HCT116 (cell line): Measurements from ENCODE around the gene LYSMD1. TPM values are rescaled to one million over a fixed set of nuclear protein-coding genes. Genes with fewer than 3 reads are reported as not detected.

ENCODE experiments used
- ATAC-seq: fragments of 200-7000 bp; cut with Tn5 transposase; 2 replicates; pipeline ENCODE4 v1.9.1; 2020; ENCODE audit warnings: mild to moderate bottlenecking, moderate library complexity
- BruUV-seq: library from RNA; stranded (reverse); fragments of 400-500 nt; replicated peaks from 2 replicates; lab custom pipeline; 2021; lab: Mats Ljungman, UMichigan
- CTCF ChIA-PET: fragments of 300-600 bp; sonication (Branson Sonifier 250); formaldehyde crosslinking; loops from one replicate; lab custom pipeline; 2021; ENCODE audit warnings: antibody characterized with exemption; lab: Charles Lee
- POLR2A ChIA-PET: fragments of 300-600, 350-600 bp; sonication (Branson Sonifier 250); formaldehyde crosslinking; loops from one replicate; lab custom pipeline; 2021; ENCODE audit warnings: antibody characterized with exemption; lab: Charles Lee
- RAD21 ChIA-PET, 2 experiments: fragments of 300-600 bp; sonication (Branson Sonifier 250); formaldehyde crosslinking; loops; one replicate each; lab custom pipeline; 2023; ENCODE audit warnings: low total read pairs in 2 of 2; ENCODE audit not compliant: uncharacterized antibody in 2 of 2, unreplicated experiment in 2 of 2, low non-redundant PET in 1 of 2; lab: Charles Lee
- DNase-seq: peaks from one replicate; pipeline ENCODE4 v3.0.0-alpha.2; 2010; ENCODE audit warnings: low read depth, low spot score
- H2AFZ ChIP-seq: fragments of 200-600 bp; shearing (Covaris generic), sonication (generic); 2 replicates; pipeline ENCODE4 v1.6.1; 2017; ENCODE audit warnings: low read depth, mixed run types, mixed read lengths, antibody characterized with exemption, low read length; ENCODE audit not compliant: poor library complexity, severe bottlenecking
- H3K27ac ChIP-seq: 2 replicates; pipeline ENCODE4 v1.5.1; 2012; ENCODE audit warnings: low read depth, low read length
- H3K27me3 ChIP-seq: fragments of 200-600 bp; sonication (generic); 2 replicates; pipeline ENCODE4 v1.6.1; 2016; ENCODE audit warnings: mixed run types, low read length, mixed read lengths; ENCODE audit not compliant: insufficient read depth
- H3K36me3 ChIP-seq, 2 experiments: fragments of 200-500 bp in 1 of 2; fragments of 200-600 bp in 1 of 2; sonication (Bioruptor generic) in 1 of 2; sonication (generic) in 1 of 2; 2 replicates each; pipeline versions ENCODE4 v1.5.1 to v1.6.1; 2014 to 2016; ENCODE audit warnings: low read length in 2 of 2, inconsistent platforms in 1 of 2, mixed read lengths in 1 of 2, mixed run types in 1 of 2; ENCODE audit not compliant: insufficient read depth in 2 of 2, control insufficient read depth in 1 of 2
- H3K4me1 ChIP-seq, 2 experiments: fragments of 200-600 bp in 1 of 2; sonication (generic) in 1 of 2; 2 replicates each; pipeline versions ENCODE4 v1.5.1 to v1.6.1; 2012 to 2017; ENCODE audit warnings: low read length in 2 of 2, inconsistent platforms in 1 of 2, mild to moderate bottlenecking in 1 of 2, mixed read lengths in 1 of 2, mixed run types in 1 of 2, moderate library complexity in 1 of 2; ENCODE audit not compliant: insufficient read depth in 2 of 2, control insufficient read depth in 1 of 2
- H3K4me2 ChIP-seq: fragments of 200-600 bp; sonication (generic); 2 replicates; pipeline ENCODE4 v1.6.1; 2017; ENCODE audit warnings: mixed run types, low read length, mixed read lengths
- H3K4me3 ChIP-seq, 2 experiments: fragments of 200-600 bp in 1 of 2; sonication (generic) in 1 of 2; replicated peaks in 1 of 2; 2 replicates each; pipeline ENCODE4 v1.5.1; 2011 to 2016; ENCODE audit warnings: low read length in 2 of 2, control low read depth in 1 of 2, low read depth in 1 of 2, mild to moderate bottlenecking in 1 of 2, mixed read lengths in 1 of 2, mixed run types in 1 of 2
- H3K79me2 ChIP-seq: fragments of 200-600 bp; sonication (generic); 2 replicates; pipeline ENCODE4 v1.6.1; 2017; ENCODE audit warnings: mild to moderate bottlenecking, mixed run types, low read length, moderate library complexity, mixed read lengths; ENCODE audit not compliant: insufficient read depth
- H3K9ac ChIP-seq: fragments of 200-600 bp; sonication (generic); 2 replicates; pipeline ENCODE4 v1.6.1; 2016; ENCODE audit warnings: low read length, mixed read lengths
- H3K9me2 ChIP-seq: fragments of 200-600 bp; sonication (generic), shearing (Covaris generic); 2 replicates; pipeline ENCODE4 v1.6.1; 2017; ENCODE audit warnings: mixed run types, mild to moderate bottlenecking, moderate library complexity; ENCODE audit not compliant: insufficient read depth
- H3K9me3 ChIP-seq, 2 experiments: fragments of 200-500 bp in 1 of 2; fragments of 200-600 bp in 1 of 2; sonication (Bioruptor generic) in 1 of 2; sonication (generic) in 1 of 2; 2 replicates each; pipeline ENCODE4 v1.6.1; 2014 to 2017; ENCODE audit warnings: low read length in 2 of 2, mixed read lengths in 2 of 2, inconsistent platforms in 1 of 2, low read depth in 1 of 2, mild to moderate bottlenecking in 1 of 2, mixed run types in 1 of 2, moderate library complexity in 1 of 2; ENCODE audit not compliant: control insufficient read depth in 1 of 2, insufficient read depth in 1 of 2
- H4K20me1 ChIP-seq: fragments of 200-600 bp; sonication (generic), shearing (Covaris generic); 2 replicates; pipeline ENCODE4 v1.6.1; 2017; ENCODE audit warnings: mixed run types, mild to moderate bottlenecking, moderate library complexity; ENCODE audit not compliant: insufficient read depth
- CEBPB ChIP-seq: IDR thresholded peaks from 2 replicates; pipeline ENCODE4 v1.6.1; 2012; ENCODE audit warnings: low read depth
- EGR1 ChIP-seq: IDR thresholded peaks from 2 replicates; pipeline ENCODE4 v1.6.1; 2012; ENCODE audit warnings: low read depth
- ELF1 ChIP-seq: IDR thresholded peaks from 2 replicates; pipeline ENCODE4 v1.6.1; 2012; ENCODE audit warnings: low read depth, borderline replicate concordance
- EZH2 ChIP-seq: fragments of 200-600 bp; sonication (generic); IDR thresholded peaks from 2 replicates; pipeline ENCODE4 v1.6.1; 2017; ENCODE audit warnings: antibody characterized with exemption, mixed run types
- EZH2phosphoT487 ChIP-seq: fragments of 200-600 bp; IDR thresholded peaks from 2 replicates; pipeline ENCODE4 v1.6.1; 2018; ENCODE audit warnings: antibody characterized with exemption, borderline replicate concordance
- FOSL1 ChIP-seq: IDR thresholded peaks from 2 replicates; pipeline ENCODE4 v1.6.1; 2012; ENCODE audit warnings: low read depth
- POLR2AphosphoS5 ChIP-seq: IDR thresholded peaks from 2 replicates; pipeline ENCODE4 v1.6.1; 2011; ENCODE audit warnings: mild to moderate bottlenecking, low read depth, low read length, moderate library complexity
- RAD21 ChIP-seq: IDR thresholded peaks from 2 replicates; pipeline ENCODE4 v1.6.1; 2012; ENCODE audit warnings: low read depth, mild to moderate bottlenecking
- SP1 ChIP-seq: IDR thresholded peaks from 2 replicates; pipeline ENCODE4 v1.6.1; 2012; ENCODE audit warnings: low read depth
- TCF7L2 ChIP-seq: IDR thresholded peaks from 2 replicates; pipeline ENCODE4 v1.7.0; 2011; ENCODE audit warnings: borderline replicate concordance, inconsistent platforms; ENCODE audit not compliant: insufficient read depth, insufficient read length; ENCODE audit errors: extremely low read depth
- YY1 ChIP-seq: IDR thresholded peaks from 2 replicates; pipeline ENCODE4 v1.6.1; 2011; ENCODE audit warnings: low read length, low read depth, moderate library complexity, mild to moderate bottlenecking; ENCODE audit not compliant: insufficient replicate concordance; ENCODE audit errors: extremely low read depth
- ZFX ChIP-seq: fragments of 450-650 bp; IDR thresholded peaks from 2 replicates; pipeline ENCODE4 v1.6.1; 2017
- ZNF274 ChIP-seq: fragments of 200-500 bp; sonication (Bioruptor generic); IDR thresholded peaks from 2 replicates; pipeline ENCODE4 v1.6.1; 2014; ENCODE audit warnings: mild to moderate bottlenecking, low read depth, low read length, inconsistent platforms
- intact Hi-C: fragments of 100-400 bp; cut with micrococcal nuclease; formaldehyde crosslinking; loops from 2 replicates; pipeline ENCODE4 v1.10.0; 2022
- total RNA-seq: library from RNA; stranded (reverse); gene quantifications from one replicate; pipeline ENCODE4 v1.2.1, GENCODE V29; 2021; ENCODE audit not compliant: unreplicated experiment
- TF ChIP-seq, protein P1 (sequence below): IDR thresholded peaks from 2 replicates; pipeline ENCODE4 v1.6.1; 2012
- TF ChIP-seq, protein P2 (sequence below): IDR thresholded peaks from 2 replicates; pipeline ENCODE4 v1.6.1; 2012; ENCODE audit warnings: low read depth
- TF ChIP-seq, protein P3 (sequence below), 3 experiments: fragments of 200-600 bp in 1 of 3; sonication (generic) in 1 of 3; IDR thresholded peaks in 2 of 3; conservative IDR thresholded peaks in 1 of 3; 2 replicates each; pipeline ENCODE4 v1.5.1; 2012 to 2017; ENCODE audit warnings: low read depth in 2 of 3, low read length in 2 of 3, antibody characterized with exemption in 1 of 3, borderline replicate concordance in 1 of 3, control low read depth in 1 of 3, mild to moderate bottlenecking in 1 of 3, mixed read lengths in 1 of 3, mixed run types in 1 of 3, moderate library complexity in 1 of 3; ENCODE audit not compliant: insufficient read depth in 1 of 3
- TF ChIP-seq, protein P4 (sequence below): IDR thresholded peaks from 2 replicates; pipeline ENCODE4 v1.6.1; 2012

Gene LYSMD1
- total RNA-seq, 1 experiment from 2014 or later = 5.0 TPM

DNA sequence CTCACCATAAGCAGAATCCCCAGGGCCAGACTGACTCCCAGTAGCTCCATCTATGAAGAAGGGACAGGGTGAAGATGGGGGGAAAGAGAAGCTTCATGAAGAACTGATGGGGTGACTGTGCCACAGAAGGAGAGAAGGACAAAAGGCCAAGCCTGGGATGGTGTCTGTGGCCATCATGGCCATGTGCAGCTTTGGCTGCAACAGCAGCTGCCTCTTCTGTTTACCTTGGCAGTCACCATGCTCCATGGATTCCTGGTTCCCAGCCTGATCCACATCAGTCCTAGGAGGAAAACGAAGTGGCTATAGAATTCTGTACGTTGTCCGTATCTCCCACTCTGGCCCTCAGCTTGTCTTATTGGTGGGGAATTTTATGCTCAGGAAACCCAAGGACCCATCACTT, 31.3 kb downstream of the LYSMD1 start (continued):
- TF ChIP-seq EZH2 = no peak
- no peak for TF ChIP-seq ELF1
- TF ChIP-seq YY1 = no peak
- TF ChIP-seq, protein P1, sequence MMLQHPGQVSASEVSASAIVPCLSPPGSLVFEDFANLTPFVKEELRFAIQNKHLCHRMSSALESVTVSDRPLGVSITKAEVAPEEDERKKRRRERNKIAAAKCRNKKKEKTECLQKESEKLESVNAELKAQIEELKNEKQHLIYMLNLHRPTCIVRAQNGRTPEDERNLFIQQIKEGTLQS = no peak
- TF ChIP-seq FOSL1 = no peak

DNA sequence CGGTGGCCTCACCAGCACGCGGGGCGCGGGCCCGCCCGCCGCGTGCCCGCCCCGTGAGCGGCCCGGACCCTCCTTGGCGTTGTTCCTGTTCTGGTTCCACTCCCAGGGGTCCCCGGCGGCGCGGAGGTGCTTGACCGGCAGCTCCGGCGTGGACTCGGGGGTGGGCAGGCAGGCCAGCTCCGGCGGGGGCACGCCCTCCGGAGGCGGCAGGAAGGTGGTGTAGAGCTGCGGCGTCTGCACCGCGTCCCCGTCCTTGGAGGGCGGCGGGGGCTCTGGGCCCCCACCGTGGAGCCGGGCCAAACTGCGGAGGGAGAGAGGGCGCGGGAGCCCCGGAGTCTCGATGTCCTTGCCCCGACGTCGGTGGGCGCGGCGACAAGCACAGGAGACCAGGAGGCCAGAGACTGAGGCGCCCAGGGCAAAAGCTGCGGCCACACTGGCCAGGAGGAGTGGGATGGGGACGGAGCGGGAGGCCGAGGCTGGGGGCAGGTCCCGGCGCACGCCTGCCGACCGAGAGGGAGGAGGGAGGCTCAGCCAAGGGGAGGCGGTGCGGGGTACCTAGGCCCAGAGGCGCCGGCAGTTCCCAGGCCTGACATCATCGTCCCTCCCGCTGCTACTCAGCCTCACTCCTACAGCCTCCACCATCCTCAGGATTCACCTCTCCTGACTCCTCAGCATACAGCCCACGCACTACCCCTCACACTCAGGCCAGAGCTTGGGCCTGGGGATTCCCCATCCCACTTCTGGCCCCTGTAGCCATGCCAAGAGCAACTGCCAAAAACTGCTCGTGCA, 32.5 kb downstream of the LYSMD1 start:
- Histone ChIP-seq H3K4me2 (no peak overlapping the region), H3K9ac (no peak overlapping the region), H3K4me3 (no peak overlapping the region), H3K4me1 (no peaks in the 10 kb centered on the region), H3K9me3 (no peaks in the 10 kb centered on the region), H3K36me3 (no peaks in the 10 kb centered on the region), H3K79me2 (no peaks in the 10 kb centered on the region), H3K27ac (no peak overlapping the region), H3K9me2 (no peaks in the 10 kb centered on the region), H3K27me3 (no peaks in the 10 kb centered on the region), H2AFZ (no peak overlapping the region), H4K20me1 (no peaks in the 10 kb centered on the region)
- RAD21 ChIA-PET = no interaction called here
- BruUV-seq = no TSS peak
- DNase-seq (no peak), ATAC-seq (no peak)
- TF ChIP-seq RAD21 (no peak), EZH2phosphoT487 (no peak), TCF7L2 (no peak), EGR1 (no peak), YY1 (no peak), SP1 (no peak), EZH2 (no peak), CEBPB (no peak), FOSL1 (no peak), POLR2AphosphoS5 (no peak), ZNF274 (no peak), ZFX (no peak)
- TF ChIP-seq, protein P2, sequence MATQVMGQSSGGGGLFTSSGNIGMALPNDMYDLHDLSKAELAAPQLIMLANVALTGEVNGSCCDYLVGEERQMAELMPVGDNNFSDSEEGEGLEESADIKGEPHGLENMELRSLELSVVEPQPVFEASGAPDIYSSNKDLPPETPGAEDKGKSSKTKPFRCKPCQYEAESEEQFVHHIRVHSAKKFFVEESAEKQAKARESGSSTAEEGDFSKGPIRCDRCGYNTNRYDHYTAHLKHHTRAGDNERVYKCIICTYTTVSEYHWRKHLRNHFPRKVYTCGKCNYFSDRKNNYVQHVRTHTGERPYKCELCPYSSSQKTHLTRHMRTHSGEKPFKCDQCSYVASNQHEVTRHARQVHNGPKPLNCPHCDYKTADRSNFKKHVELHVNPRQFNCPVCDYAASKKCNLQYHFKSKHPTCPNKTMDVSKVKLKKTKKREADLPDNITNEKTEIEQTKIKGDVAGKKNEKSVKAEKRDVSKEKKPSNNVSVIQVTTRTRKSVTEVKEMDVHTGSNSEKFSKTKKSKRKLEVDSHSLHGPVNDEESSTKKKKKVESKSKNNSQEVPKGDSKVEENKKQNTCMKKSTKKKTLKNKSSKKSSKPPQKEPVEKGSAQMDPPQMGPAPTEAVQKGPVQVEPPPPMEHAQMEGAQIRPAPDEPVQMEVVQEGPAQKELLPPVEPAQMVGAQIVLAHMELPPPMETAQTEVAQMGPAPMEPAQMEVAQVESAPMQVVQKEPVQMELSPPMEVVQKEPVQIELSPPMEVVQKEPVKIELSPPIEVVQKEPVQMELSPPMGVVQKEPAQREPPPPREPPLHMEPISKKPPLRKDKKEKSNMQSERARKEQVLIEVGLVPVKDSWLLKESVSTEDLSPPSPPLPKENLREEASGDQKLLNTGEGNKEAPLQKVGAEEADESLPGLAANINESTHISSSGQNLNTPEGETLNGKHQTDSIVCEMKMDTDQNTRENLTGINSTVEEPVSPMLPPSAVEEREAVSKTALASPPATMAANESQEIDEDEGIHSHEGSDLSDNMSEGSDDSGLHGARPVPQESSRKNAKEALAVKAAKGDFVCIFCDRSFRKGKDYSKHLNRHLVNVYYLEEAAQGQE = no peak
- TF ChIP-seq, protein P3, sequence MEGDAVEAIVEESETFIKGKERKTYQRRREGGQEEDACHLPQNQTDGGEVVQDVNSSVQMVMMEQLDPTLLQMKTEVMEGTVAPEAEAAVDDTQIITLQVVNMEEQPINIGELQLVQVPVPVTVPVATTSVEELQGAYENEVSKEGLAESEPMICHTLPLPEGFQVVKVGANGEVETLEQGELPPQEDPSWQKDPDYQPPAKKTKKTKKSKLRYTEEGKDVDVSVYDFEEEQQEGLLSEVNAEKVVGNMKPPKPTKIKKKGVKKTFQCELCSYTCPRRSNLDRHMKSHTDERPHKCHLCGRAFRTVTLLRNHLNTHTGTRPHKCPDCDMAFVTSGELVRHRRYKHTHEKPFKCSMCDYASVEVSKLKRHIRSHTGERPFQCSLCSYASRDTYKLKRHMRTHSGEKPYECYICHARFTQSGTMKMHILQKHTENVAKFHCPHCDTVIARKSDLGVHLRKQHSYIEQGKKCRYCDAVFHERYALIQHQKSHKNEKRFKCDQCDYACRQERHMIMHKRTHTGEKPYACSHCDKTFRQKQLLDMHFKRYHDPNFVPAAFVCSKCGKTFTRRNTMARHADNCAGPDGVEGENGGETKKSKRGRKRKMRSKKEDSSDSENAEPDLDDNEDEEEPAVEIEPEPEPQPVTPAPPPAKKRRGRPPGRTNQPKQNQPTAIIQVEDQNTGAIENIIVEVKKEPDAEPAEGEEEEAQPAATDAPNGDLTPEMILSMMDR (IDR thresholded peaks at IDR 0.05 in 2 of 3, conservative IDR thresholded peaks at IDR 0.05 in 1 of 3; ENCODE audit: borderline replicate concordance in 1 of 3, insufficient read depth in 1 of 3, low read depth in 2 of 3, low read length in 2 of 3) = no peak
- TF ChIP-seq, protein P4, sequence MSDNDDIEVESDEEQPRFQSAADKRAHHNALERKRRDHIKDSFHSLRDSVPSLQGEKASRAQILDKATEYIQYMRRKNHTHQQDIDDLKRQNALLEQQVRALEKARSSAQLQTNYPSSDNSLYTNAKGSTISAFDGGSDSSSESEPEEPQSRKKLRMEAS = no peak
- TF ChIP-seq, protein P1 = no peak
- CTCF ChIA-PET = no interaction called here
- POLR2A ChIA-PET = no interaction called here
- intact Hi-C loops = no loop called here
